ENCODE results near the gene E2F4. TPM values are rescaled to one million over a fixed set of nuclear protein-coding genes. Genes with fewer than 3 reads are reported as not detected.
A peak's percentile ranks its signal among the peaks of the same experiment; 100 is the strongest.

E2F4 gene
- total and polyA plus RNA-seq, 2 of the 13 experiments (the other 11 are each of a cell fraction or from before 2014, with no cell fraction given), result 84.8 to 91.2 TPM

DNA sequence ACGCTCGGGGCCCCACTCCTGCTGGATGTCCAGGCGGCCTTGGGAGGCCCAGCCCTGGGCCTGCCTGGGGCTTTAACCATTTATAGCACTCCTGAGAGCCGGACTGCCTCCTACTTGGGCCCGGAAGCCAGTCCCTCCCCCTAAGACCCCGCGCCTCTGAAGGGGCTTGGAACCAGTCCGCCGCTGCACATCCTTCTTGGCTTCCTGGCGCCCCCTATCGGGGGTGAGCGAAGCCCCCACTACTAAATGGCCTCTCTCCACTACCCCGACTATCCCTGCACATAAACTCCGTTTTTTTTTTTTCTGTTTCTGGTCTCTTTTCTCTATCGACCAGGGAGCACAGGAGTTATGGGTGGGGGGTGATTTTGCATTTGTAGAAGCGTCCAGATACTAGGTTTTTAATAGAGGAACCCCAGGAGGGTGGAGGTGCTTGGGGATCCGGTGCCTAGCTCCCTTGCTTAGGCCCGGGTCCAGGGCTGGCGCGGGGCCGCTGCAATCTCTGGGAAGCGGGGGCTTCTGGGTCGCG is 22.2 kb upstream of the E2F4 start (continued):
- TF ChIP-seq, protein P1, sequence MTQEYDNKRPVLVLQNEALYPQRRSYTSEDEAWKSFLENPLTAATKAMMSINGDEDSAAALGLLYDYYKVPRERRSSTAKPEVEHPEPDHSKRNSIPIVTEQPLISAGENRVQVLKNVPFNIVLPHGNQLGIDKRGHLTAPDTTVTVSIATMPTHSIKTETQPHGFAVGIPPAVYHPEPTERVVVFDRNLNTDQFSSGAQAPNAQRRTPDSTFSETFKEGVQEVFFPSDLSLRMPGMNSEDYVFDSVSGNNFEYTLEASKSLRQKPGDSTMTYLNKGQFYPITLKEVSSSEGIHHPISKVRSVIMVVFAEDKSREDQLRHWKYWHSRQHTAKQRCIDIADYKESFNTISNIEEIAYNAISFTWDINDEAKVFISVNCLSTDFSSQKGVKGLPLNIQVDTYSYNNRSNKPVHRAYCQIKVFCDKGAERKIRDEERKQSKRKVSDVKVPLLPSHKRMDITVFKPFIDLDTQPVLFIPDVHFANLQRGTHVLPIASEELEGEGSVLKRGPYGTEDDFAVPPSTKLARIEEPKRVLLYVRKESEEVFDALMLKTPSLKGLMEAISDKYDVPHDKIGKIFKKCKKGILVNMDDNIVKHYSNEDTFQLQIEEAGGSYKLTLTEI (CRISPR knock-in tag; conservative IDR thresholded peaks at IDR 0.05), result no peak
- TF ChIP-seq RARA (CRISPR knock-in tag; IDR thresholded peaks at IDR 0.05) (no peak; the same call in 1 of the 2 replicates), ZBTB8A (CRISPR knock-in tag; IDR thresholded peaks at IDR 0.05; ENCODE audit: borderline replicate concordance, low read depth) (peak; percentile 21; the same call in 1 of the 2 replicates)
- TF ChIP-seq, protein P2, sequence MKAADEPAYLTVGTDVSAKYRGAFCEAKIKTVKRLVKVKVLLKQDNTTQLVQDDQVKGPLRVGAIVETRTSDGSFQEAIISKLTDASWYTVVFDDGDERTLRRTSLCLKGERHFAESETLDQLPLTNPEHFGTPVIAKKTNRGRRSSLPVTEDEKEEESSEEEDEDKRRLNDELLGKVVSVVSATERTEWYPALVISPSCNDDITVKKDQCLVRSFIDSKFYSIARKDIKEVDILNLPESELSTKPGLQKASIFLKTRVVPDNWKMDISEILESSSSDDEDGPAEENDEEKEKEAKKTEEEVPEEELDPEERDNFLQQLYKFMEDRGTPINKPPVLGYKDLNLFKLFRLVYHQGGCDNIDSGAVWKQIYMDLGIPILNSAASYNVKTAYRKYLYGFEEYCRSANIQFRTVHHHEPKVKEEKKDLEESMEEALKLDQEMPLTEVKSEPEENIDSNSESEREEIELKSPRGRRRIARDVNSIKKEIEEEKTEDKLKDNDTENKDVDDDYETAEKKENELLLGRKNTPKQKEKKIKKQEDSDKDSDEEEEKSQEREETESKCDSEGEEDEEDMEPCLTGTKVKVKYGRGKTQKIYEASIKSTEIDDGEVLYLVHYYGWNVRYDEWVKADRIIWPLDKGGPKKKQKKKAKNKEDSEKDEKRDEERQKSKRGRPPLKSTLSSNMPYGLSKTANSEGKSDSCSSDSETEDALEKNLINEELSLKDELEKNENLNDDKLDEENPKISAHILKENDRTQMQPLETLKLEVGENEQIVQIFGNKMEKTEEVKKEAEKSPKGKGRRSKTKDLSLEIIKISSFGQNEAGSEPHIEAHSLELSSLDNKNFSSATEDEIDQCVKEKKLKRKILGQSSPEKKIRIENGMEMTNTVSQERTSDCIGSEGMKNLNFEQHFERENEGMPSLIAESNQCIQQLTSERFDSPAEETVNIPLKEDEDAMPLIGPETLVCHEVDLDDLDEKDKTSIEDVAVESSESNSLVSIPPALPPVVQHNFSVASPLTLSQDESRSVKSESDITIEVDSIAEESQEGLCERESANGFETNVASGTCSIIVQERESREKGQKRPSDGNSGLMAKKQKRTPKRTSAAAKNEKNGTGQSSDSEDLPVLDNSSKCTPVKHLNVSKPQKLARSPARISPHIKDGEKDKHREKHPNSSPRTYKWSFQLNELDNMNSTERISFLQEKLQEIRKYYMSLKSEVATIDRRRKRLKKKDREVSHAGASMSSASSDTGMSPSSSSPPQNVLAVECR (CRISPR knock-in tag; IDR thresholded peaks at IDR 0.05; ENCODE audit: borderline replicate concordance), result no peak
- TF ChIP-seq, protein P3, sequence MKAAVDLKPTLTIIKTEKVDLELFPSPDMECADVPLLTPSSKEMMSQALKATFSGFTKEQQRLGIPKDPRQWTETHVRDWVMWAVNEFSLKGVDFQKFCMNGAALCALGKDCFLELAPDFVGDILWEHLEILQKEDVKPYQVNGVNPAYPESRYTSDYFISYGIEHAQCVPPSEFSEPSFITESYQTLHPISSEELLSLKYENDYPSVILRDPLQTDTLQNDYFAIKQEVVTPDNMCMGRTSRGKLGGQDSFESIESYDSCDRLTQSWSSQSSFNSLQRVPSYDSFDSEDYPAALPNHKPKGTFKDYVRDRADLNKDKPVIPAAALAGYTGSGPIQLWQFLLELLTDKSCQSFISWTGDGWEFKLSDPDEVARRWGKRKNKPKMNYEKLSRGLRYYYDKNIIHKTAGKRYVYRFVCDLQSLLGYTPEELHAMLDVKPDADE (CRISPR knock-in tag; IDR thresholded peaks at IDR 0.05), result no peak
- TF ChIP-seq, protein P4, sequence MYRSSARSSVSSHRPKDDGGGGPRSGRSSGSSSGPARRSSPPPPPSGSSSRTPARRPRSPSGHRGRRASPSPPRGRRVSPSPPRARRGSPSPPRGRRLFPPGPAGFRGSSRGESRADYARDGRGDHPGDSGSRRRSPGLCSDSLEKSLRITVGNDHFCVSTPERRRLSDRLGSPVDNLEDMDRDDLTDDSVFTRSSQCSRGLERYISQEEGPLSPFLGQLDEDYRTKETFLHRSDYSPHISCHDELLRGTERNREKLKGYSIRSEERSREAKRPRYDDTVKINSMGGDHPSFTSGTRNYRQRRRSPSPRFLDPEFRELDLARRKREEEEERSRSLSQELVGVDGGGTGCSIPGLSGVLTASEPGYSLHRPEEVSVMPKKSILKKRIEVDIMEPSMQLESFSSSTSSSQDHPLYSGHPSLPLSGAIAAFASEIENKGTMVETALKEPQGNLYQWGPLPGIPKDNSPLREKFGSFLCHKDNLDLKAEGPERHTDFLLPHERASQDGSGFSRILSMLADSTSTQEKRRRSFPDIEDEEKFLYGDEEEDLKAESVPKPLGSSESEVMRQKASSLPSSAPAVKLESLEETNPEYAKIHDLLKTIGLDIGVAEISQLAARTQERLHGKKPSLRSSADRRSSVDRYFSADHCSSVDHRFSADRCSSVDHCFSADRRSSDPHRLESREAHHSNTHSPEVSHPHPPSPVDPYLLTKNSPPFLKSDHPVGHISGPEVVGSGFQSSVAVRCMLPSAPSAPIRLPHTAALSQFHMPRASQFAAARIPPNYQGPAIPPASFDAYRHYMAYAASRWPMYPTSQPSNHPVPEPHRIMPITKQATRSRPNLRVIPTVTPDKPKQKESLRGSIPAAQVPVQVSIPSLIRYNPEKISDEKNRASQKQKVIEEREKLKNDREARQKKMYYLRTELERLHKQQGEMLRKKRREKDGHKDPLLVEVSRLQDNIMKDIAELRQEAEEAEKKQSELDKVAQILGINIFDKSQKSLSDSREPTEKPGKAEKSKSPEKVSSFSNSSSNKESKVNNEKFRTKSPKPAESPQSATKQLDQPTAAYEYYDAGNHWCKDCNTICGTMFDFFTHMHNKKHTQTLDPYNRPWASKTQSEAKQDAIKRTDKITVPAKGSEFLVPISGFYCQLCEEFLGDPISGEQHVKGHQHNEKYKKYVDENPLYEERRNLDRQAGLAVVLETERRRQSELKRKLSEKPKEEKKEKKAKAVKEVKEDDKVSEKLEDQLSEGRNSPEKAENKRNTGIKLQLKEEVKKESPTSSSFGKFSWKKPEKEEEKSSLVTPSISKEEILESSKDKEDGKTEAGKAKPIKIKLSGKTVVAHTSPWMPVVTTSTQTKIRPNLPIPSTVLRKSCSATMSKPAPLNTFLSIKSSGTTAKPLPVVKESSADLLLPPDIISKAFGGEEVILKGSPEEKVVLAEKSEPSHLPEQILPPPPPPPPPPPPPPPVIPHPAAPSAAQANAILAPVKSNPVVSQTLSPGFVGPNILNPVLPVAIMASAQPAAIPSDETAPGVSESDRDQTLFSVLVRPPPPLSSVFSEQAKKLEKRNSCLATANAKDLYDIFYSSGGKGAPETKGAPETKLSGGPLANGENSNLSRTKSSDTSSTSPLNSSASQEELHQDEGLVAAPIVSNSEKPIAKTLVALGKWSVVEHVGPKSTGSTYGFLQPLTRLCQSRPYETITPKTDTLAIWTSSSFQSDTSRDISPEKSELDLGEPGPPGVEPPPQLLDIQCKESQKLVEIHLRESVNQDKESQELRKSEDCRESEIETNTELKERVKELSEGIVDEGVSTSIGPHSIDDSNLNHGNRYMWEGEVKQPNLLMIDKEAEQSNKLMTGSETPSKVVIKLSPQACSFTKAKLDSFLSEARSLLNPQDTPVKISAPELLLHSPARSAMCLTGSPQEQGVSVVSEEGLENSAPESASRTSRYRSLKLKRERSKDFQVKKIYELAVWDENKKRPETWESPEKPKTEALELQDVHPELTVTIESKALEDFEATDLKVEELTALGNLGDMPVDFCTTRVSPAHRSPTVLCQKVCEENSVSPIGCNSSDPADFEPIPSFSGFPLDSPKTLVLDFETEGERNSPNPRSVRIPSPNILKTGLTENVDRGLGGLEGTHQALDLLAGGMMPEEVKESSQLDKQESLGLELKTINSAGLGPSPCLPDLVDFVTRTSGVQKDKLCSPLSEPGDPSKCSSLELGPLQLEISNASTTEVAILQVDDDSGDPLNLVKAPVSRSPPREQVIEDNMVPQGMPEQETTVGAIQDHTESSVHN (CRISPR knock-in tag; IDR thresholded peaks at IDR 0.05), result no peak
- TF ChIP-seq, protein P5, sequence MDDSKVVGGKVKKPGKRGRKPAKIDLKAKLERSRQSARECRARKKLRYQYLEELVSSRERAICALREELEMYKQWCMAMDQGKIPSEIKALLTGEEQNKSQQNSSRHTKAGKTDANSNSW (CRISPR knock-in tag; IDR thresholded peaks at IDR 0.05; ENCODE audit: borderline replicate concordance), result no peak
